NCI-H510A treated with DMSO at 0.1 percent for 48 hours (cell line): ENCODE results near the gene POLR2I.
"Not testable (repeated sequence)": the region's sequence is repeated elsewhere in the genome, so short reads cannot be mapped to it uniquely, and the experiment has no call there.

Source experiments
- DNase-seq: peaks from one replicate; lab custom pipeline; 2025; lab: John Stamatoyannopoulos, UW

Gene POLR2I

DNA sequence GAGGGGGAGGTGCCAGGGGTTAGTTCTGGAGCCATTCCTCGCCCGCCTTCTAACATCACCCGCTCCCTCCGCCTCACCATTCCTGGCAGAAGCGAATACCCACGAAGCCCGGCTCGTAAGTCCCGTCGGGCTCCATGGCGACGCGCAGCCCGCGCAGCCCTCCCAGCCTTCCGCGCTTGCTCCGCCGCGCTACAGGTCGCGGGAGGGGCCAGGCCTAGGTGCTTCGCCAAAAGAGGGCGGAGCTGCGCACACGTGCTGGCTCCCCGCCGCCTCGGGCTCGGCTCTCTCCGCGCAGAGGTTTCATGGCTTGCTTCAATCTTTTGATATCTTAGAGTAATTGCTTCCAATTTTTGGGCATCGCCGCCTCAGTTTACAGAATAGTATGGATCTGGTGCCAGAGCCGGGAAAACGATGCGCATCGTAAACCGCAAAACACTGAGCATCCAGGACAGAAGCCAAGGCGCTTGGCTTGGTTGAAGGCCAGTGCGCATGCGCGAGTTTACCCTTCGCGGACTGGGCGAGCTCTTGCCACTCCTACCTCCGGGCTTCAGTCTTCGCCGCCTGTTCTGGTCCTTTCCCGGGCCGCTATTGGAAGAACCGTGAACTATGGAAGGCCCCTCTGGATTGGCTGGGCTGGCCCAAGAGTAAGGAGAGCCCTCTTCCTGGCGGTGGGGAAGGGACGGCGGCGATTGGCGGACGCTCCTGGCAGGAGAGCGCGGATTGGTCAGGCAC is at the start of gene POLR2I:
TSS of gene POLR2I (minus strand) at position 155 of the 732 bp plus-strand sequence. CDS start at position 136, 19 bp downstream.
- DNase-seq, result peak; percentile 99

DNA sequence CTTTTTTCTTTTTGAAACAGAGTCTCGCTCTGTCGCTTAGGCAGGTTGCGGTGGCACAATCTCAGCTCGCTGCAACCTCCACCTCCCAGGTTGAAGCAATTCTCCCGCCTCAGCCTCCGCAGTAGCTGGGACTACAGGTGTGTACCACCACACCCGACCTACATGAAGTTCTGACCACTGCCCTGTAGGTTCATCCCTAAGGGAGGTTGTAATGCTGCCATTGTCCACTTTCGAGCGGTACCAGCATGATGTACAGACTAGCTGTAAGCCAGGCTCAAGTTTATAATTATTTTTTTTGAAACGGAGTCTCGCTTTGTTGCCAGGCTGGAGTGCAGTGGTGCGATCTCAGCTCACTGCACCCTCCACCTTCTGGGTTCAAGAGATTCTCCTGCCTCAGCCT is 49.1 kb upstream of the POLR2I start:
- no peak for DNase-seq

DNA sequence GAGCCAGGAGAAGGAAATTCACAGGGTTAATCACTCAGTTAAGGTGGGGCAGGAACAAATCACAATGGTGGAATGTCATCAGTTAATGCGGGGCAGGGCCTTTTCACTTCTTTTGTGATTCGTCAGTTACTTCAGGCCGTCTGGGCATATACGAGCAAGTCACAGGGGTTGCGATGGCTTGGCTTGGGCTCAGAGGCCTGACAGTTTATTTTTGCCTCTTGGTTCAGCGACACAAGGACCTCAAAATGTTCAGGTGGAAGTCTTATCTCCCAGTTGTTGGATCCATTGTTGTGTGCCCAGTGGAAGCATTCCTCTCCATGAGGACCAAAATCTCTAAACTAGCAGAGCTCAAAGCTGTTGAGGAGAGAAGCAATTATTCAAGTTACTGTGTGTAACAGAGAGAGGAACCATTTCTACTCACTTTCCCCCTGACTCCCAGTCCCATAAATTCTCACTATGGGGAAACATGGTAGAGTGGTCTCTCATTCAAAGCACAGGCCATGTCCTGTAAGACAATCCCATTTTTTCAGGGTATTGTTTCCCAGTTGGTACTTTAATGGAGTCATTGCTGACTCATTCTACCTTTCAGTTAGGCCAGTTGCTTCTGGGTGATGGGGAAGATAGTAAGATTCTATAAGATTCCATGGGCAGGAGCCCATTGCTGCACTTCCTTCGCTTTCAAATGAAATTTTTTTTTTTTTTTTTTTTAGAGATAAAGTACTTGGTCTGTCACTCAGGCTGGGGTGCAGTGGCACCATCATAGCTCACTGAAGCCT is 46.3 kb upstream of the POLR2I start:
- no peak for DNase-seq

DNA sequence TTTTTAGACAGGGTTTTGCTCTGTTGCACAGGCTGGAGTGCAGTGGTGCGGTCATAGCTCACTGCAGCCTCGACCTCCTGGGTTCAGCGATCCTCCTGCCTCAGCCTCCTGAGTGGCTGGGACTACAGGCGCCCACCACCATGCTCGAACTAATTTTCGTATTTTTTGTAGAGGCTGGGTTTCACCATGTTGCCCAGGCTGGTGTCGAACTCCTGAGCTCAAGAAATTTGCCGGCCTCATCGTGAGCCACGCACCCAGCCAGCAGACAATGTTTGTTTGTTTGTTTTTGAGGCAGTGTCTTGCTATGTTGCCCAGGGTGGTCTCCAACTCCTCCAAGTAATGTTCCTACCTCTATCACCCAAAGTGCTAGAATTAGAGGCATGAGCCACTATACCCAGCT is 38.5 kb upstream of the POLR2I start:
- DNase-seq, result no peak

DNA sequence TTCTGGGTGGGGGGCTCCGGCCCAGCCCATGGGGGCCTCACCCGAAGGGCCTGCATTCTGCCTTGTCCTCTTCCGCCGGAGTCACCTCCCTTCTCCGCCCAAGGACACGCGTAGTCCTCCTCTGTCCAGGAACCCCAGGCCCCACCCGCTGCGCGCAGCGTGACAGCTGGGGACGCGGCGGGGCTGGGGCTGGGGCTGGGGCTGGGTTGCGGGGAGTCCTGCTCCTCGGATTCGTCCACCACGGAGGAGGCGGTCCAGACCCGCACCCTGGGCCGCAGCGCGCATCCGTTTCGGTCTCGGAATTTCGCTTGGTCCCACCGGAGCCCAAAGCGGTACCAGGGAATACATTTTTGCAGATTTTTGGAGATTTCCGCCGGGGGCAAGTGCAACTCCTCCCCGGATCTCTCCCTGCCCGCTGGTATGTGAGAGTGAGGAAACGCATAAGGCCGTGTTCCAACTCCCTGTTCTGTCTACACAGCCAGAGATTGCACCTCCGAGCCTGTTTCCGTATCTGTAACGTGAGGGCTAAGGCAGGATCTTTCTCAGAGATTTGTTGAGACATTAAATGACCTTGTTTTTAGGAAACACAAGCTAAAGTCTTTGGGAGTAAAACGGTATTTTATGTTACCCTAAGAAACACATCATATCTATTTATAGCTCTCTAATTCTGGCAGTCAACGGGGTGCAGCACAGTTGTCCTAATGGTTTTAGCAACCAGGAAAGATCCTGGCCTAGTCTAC is 37.8 kb upstream of the POLR2I start, which contains the start of gene COX7A1:
TSS of gene COX7A1 (minus strand) at position 96 of the 740 bp plus-strand sequence. CDS start at position 56, 40 bp downstream.
- no peak for DNase-seq

DNA sequence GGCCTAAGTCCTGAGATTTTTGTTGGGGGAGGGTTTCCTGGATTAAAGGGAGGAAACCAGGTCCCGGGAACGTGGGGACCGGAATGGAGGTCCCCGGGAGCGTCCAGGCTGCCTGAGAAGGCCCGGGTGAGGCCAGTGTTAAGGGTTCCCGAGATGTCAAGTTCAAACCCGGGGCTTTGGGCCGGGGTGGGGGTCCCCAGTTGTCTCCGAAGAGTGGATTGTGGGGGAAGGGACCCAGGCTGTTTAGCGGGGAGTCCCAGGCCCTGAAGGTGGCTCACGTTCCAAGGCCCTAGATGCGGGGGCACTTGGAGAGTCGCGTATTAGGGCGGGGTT is 37.3 kb upstream of the POLR2I start:
- DNase-seq, result no peak

DNA sequence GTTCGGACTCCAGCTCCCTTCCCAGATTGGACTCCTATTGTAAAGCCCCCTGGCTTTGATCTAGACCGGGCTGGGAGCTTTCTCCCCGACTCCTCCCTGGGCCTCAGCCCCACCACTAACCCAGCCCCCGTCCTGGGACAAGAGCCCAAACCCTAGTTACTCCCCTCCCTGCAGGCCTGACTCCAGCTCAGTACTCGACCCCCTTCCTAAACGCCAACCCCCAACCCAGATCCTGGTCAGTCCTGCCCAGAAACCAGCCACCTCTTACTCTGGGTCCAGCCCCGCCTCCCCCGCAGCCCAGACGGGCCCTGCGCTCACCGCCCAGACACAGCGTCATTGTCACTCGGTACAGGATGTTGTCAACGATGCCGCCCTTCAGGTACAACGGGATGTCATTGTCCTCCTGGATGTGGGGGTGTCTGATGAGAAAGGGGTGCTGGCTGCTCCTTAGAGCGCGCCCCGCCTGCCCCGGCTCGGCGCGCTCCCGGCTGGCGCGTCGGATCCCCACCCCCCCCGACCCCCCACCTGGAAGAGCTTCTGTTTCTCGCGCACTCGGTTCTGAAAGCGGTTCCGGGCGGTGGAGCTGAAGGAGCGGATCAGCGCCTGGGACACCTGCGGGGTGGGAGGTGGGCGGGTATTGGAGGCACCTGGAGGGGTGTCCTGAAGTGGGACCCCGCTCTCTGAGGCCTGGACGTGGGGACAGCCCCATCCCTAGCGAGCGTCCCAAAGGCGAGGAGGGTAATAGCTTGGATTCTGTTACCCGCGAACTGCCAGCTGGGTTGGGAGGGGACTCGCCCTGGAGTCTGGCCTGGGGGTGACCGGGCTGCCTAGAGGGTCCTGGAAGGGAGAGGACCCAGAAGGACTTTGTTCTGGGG is 36.7 kb upstream of the POLR2I start:
- DNase-seq, result no peak

DNA sequence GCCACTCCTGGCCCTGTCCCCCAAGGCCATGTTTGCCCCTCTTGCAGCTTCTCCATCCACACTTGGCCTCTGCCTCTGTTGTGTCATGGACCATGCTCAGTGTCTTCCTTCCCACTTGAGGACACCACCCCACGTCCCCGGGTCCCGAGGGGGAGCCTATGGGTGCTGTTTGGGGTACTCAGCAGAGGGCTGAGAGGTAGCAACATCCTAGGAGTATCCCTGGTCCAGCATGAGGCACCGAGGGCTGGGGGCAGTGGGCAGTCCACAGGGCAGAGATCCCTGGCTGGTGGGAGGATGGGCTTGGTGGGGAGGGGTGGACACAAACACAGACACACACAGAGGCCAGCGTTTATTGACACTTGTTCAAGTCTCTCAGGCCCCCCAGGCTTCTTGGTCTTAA is 35.9 kb upstream of the POLR2I start:
- DNase-seq, result no peak

DNA sequence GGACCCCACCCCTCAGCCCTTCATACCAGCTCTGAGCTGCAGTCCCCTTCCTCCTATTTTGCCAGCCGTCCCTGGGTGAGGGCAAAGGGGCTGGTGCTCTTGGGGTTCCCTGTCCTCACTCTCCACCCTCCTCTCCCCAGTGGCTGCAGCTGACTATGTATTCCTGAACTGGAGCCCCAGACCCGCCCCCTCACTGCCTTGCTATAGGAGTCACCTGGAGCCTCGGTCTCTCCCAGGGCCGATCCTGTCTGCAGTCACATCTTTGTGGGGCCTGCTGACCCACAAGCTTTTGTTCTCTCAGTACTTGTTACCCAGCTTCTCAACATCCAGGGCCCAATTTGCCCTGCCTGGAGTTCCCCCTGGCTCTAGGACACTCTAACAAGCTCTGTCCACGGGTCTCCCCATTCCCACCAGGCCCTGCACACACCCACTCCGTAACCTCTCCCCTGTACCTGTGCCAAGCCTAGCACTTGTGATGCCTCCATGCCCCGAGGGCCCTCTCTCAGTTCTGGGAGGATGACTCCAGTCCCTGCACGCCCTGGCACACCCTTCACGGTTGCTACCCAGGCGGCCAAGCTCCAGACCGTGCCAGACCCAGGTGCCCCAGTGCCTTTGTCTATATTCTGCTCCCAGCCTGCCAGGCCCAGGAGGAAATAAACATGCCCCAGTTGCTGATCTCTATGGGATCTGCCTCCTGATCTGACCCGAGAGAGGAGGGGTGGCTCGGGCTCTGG is 35.2 kb upstream of the POLR2I start:
- no peak for DNase-seq

DNA sequence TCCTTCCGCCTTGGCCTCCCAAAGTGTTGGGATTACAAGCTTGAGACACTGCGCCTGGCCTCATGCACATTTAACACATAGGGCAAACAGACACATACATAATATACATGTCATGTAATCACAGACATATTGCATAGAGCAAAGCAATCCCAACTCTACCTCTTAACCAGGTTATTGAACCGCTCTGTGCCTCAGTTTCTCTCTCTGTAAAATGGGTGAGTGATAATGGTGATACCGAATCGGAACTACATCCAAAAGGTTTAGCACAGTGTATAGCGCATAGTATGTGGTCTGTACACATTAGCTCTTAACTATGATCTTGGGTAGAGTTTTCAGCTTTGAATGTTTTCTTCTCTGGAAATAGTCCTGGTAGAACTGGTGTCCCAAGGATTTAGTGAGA is 29.9 kb upstream of the POLR2I start:
- no peak for DNase-seq

DNA sequence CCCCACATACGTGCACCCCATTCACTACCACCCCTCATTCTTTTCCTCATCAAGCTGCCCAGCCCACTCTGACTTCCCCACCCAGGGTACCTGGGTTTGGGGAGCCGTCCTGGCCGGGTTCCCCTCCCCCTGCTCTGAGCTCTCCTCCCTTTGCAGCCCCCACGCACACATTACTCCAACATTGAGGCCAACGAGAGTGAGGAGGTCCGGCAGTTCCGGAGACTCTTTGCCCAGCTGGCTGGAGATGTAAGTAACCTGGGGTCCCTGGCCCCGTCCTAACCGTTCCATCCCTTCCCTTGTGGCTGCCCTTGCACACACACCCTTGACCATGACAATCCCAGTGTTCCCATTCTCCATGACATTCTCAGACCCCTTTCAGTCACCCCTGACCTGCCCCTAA is 27.8 kb upstream of the POLR2I start:
- no peak for DNase-seq

DNA sequence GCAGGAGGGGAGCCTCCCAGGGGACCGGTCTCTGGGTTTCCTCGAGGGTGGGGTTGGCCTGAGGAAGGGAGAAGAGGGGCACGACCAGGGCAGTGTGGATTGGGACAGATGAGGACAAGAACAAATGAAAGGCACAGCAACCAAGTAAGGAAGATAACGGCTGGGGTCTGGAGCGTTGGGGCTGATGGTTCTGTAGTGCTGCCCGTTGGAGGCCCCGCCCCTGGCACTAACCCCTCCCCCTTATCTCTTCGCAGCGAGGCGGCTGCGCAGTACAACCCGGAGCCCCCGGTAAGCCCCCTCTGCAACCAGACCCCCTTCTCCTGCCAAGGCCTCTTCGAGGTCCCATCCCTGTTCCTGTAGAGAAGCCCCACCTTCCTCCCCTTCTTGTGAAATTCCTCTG is 27.4 kb upstream of the POLR2I start:
- DNase-seq, result no peak

DNA sequence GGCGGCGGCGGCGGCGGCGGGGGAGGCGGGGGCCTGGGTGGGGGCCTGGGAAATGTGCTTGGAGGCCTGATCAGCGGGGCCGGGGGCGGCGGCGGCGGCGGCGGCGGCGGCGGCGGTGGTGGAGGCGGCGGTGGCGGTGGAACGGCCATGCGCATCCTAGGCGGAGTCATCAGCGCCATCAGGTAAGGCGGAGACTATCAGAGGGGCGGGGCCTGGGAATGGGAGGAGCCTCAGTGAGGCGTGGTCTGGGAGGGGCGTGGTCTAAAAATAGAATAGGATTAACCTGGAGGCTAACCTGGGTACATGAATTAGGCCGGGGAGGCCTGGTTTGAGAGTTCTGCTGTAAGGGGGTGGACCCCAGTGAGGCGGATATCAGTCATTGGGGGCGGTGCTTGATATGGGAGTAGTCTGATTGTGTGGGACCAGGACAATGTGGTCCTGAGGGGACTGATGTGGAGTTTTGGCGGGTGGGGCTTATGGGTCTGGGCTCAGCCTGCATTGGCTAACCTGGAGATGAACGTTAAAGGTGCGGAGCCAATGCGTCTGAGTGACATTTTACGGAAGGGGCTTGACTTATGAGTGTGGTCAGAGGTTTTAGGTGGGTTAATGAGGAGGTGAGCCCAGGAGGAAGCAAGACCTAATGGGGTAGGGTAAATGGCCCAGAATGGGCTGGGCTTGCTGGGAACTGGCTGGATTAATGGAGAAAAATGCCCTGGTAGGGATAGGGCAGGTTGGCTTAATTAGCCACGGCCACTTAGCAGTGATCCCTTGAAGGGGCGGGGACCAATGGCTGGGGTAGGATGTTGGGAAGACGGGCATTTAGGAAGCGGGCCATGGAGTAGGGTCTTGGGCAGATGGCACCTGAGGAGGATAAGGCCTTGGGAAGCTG is 26.6 kb upstream of the POLR2I start:
- DNase-seq, result peak; percentile 41

DNA sequence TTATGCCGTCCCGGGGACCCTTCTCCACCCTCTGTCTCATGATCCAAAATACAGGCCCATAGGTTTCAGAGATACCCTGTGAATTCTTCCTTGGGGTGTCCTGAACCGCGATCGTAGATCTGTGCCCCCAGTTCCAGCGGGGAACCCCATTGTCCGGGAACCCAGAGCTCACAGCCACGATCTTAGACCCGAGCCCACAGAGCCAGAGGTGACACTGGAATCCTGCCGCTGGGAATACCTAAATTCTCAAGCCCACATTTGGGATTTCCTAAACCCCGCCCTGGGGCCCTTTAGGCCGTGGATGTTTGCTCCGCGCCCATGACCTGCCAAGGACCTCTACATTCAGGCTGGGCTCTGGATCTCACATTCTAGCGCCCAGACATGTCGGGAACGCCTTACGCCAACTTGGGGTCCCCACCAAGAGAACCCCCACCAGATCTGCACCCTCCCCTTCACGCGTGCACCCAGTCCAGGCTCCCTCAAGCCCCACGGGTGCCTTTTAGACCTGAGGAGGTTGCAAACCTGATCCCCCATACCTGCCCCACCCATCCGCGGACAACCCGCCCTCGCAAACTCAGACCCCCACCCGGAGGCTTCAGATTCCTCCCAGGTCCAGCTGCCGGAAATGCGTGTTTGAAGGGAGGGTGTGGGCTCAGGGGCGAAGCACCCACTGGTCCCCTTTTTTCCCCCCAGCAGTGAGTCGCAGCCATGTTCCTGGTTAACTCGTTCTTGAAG is 25.8 kb upstream of the POLR2I start:
- peak; percentile 40 for DNase-seq

DNA sequence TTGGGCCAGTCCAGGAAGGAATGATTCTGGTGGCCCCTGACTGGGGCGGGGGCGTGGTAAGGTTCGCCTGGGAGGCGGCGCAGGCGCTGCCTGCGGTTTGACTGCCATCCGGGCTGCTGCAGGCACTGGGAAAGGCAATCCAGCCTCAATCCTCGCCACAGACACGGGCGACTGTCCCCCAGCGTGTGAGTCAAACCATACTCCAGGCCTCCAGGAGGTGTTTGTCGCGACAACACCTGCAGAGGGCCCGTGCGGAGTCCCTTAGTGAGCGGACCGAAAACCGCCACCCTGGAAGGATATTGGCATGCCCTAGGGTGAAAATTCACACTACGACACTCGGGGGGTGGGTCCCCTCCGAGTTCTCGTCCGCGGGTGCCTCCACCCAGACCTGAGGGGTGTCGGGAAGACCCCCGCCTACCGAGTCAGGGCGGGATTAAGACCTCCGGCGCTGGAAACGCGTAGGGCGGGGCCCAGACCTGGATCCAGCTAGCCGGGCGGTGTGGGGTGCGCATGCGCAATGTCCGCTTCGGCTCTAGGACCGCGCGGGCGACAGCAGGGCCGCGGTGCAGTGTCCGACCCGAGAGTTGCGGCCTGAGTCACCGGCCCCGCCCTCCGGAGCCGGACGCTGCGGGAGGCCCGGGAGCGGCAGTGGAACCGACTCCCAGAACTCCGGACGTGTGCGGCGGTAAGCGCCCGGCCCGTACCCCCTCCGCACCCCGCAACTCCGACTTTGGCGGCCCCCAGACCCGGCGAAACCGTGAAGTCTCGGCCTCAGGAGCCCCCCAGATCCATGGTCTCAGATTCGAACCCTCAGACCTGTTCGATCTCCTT is 25.0 kb upstream of the POLR2I start, which contains the start of gene CAPNS1:
TSS of gene CAPNS1 (plus strand) at position 594 of the 831 bp plus-strand sequence. CDS start 946 bp downstream, outside the sequence.
- peak; percentile 90 for DNase-seq

DNA sequence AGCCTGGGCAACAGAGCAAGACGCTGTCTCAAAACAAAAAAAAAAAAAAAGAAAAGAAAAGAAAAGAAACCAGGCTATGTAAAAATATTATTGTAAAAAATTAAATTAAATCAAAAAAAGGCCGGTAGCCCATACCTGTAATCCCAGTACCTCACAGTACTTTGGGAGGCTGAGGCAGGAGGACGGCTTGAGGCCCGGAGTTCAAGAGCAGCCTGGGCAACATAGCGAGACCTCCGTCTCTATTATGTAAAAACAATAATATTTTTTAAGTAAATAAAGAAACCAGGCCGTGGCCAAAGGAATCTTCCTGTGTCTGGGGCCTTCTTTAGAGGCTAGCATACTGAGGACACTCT is 24.4 kb upstream of the POLR2I start:
- no peak for DNase-seq

DNA sequence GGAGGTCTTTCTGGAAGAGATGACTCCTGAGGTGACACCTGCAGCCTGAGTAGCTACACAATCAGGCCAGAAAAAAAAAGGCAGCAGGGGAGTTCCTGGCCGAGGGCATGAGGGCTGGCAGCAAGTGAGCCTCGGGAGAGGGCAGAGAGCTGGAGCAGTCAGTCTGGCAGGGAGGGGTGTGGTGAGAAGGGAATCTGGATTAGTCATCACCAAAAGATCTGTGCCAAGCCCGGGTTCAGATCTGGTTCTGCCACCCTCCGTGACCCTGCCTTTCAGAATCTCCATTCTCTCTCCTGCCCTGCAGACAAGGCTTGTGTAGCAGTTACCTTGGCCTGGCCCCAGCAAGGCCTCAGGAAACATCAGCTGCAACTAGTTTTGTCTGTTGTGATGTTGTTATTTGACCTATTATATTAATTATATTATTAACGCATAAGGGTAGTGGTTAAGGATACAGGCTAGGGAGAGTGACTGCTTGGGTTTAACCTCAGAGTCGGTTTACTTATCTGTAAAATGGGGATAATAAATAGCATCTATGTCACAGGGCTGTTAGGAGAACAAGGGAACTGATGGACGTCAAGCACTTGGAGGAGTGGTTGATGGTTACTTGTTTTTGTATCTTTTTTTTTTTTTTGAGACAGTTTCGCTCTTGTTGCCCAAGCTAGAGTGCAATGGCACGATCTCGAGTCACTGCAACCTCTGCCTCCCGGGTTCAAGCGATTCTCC is 22.4 kb upstream of the POLR2I start:
- DNase-seq, result peak; percentile 9

DNA sequence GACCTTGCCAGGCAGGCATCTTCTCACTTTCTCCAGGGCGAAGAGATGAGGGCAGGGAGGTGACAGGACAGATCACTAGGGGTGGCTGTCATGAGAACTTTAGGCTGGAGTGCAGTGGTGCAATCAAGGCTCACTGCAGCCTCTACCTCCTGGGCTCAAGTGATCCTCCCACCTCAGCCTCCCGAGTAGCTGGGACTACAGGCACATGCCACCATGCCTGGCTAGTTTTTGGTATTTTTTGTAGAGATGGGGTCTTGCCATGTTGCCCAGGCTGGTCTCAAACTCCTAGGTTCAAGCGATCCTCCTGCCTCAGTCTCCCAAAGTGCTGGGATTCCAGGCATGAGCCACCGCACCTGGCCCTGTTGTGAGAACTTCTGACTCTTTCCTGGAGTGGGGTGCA is 20.2 kb upstream of the POLR2I start:
- DNase-seq, result not testable (repeated sequence)
